RKO (cell line): ENCODE data around the gene PRAC1.

Experiments
- DNase-seq: peaks from one replicate; pipeline ENCODE4 v3.0.0-alpha.2; 2016; ENCODE audit warnings: low spot score

Gene PRAC1

DNA sequence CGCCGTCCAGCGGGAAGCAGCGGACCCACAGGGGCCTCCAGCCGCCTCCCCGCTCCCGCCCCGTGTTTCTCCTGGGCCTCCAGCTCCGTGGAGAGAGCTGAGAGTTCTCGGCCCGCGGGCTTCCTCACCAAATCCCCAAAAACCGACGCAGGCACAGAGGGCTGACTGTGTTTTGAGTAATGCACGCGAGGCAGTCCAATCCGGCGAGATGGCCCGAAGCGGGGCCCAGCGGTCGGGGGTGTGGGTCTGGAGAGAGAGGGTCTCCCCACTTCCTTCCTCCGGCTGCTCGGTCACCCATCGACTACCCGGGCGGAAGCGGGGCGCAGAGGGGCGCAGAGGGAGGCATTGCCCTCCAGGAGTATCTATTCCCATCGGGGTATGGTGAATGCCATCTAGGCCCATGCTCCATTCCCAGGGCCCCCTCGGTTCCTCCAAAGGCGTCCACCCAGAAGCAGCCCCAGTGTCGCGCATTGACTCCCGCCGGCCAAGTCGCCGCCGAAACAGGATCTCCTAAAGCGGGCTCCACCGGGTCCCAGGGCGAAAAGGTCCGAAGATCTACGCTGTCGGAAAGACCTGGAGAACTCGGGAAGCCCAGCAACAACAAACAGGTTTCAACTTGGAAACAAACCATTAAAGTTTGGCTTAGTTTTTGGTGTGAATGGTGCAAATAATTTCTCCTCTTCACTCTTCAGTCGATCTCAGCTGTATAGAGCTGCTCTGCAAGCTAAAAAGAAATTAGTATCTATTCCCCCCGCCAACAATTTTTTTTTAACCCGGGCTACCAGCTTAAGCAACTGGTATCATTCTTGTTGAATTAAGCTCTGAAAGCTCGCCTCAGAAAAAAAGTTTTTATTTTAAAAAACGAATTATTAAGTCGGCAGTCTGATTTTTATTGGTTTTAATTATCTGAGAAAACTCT is 25.4 kb upstream of the PRAC1 start:
- DNase-seq, result no peak

DNA sequence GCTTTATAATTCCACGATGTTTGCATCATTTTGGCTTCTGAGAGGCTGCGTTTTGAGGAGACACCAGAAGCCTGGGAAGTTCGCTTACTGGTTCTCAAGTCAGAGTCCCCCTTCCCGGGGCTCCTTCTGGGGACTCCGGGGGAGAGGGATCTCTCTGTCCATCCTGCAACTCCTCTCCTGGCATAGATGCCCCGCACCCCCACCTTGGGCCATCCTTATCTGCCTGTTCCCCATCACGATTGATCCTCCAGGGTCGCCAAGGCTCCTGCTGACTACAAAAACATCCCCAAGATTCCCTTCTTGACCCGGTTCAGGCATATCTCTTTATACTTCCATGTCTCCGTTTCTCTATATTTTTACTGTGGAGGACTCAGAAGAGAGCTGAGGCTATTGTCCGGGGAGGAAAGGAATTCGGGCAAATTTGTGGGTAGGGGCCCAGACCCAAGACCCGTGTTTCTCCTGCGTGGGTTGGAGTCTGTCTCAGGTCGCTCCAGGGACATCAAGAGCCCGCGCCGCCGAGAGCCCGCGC is 24.7 kb upstream of the PRAC1 start:
- no peak for DNase-seq

DNA sequence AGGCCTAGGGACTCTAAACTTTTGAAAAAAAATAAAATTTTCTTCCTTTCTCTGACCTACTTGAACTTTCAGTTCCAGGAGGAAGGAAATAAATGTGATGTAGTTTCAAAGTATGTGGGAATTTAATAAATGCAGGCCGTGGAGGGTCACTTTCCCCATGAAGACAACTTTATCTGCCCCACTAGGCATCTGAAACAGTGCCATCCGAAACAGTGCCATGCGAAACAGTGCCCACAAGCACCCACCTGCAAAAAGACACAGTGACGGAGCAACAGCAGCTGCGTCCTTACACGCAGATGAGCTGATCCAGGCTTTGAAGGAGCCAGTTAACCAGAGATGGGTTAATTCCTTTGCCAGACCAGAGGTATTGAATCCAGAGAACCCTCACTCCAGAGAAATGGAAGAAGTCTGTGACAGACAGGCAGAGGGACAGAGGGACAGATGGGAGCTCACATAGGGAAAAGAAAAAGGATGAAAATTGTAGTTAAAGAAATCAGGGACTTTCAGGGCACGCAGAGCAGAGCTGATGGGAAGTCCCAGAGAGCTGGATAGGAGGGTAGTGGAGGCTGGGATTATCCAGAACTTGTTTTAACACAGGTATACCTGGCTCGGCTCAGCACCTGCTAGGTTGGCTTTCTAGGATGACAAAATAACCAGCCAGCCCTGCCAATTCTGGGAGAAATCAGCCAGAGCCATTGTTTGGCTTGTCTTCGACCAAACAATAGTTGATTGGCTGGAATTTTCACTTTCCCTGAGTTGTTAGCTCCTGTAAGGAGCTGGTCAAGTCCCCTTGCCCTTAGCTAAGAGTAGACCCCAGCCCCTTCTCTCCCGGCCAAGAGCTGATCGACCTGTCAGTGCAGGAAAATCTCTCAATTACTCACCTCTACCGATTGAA is 23.3 kb upstream of the PRAC1 start:
- DNase-seq, result no peak

DNA sequence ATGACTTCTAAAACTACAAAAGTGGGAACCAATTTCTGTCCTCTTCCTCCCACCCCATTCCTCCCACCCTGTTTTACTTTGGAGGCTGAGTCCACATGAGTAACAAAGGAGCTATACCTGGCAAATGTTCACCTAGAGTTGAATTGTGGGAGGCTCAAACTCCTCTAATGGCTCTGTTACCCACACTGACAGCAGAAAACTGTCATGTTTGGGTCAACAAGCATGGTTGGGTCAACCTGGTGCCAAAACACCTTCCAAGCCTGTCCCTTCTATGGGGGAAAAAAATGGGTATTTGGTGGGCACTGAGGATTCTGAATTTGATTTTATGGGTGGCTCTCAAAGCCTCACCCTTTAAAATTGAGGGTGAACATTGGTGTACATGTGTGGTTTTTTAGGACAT is 18.2 kb upstream of the PRAC1 start:
- no peak for DNase-seq

DNA sequence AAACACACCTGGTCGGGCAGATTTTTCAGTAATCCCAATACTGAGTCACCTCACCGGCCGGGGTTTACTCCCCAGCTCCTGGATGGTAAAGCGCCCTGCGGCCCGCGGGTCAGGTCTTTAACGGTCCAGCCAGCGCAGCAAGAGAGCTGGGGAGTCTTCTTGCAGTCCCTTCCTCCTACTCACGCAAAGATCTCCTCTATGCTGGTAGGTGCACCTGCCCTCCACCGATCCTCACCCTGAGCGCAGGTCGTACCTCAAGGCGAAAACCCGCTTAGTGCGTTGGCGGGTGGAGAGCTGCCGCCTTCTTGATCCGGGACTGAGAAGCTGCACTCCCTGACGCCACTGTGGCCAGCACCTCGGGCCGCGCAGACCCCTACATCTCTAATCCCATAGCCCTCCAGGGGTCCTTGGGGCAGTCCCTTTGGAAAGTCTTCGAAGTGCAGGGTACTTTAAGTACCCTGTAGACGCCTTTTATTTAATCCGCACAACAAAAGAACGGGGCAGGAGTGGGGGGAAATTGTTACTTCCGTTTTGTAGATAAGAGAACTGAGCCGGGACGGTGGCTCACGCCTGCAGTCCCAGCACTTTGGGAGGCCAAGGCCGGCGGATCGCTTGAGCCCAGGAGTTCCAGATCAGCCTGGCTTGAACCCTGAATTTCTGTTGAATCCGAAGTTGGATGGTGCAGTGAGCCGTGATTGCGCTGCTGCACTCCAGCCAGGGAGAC is 16.6 kb upstream of the PRAC1 start:
- no peak for DNase-seq

DNA sequence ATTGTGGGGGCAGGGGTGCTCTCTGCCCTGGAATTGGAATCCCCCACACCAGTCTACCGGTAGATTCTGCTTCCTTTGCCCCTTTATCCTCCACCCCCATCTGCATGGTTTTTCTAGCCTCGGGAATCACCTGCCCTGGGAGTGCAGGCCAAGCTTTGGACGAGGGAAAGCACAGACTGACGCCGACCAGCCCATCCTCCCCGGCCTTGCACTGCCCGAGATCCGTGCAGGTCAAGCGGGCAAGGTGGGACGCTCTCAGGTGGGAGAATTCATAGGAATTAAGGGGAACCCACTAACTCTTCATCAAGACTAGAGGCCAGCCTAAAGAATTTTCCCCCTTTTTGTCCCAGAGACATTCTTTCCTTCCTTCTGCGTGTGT is 16.1 kb upstream of the PRAC1 start:
- DNase-seq, result no peak

DNA sequence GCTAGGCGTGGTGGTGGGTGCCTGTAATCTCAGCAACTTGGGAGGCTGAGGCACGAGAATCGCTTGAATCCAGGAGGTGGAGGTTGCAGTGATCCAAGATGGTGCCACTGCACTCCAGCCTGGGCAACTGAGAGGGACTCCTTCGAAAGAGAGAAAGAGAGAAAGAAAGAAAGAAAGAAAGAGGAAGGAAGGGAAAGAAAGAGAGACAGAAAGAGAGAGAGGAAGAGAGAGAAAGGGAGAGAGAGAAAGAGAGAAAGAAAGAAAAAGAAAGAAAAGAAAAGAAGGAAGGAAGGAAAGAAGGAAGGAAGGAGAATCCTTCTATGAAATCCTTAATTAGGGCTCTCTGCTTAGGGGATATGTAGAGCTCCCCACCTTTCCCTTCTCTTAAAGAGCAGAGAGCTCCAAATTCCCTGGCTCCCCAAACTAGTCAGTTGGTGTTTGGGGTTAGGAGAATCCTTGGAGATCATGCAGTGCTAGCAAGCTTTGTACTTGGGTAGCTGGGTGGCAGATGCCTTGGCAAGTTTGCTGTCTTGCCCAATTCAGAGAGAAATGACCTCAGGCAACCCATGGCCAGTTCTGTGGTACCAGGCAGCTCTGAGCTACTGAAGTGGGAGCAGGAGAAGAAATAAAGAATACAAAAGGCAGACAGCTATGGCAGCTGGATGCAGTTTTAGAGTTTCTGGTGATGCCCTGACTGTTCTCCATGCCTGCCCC is 15.2 kb upstream of the PRAC1 start:
- no peak for DNase-seq

DNA sequence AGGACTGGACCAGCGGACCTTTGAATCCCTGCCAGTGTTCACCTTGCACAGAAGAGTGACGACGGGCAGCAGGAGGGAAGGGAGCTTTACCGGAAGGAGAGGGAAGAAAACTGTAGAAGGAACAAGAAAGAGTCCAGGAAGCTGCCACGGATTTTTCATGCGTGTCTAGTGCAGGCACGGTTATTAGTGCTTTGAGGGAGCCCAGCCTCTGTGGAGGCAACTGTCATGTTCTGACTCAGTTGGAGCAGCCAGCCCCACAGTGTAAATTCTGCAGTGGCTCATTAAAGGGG is 12.7 kb upstream of the PRAC1 start:
- DNase-seq, result no peak

DNA sequence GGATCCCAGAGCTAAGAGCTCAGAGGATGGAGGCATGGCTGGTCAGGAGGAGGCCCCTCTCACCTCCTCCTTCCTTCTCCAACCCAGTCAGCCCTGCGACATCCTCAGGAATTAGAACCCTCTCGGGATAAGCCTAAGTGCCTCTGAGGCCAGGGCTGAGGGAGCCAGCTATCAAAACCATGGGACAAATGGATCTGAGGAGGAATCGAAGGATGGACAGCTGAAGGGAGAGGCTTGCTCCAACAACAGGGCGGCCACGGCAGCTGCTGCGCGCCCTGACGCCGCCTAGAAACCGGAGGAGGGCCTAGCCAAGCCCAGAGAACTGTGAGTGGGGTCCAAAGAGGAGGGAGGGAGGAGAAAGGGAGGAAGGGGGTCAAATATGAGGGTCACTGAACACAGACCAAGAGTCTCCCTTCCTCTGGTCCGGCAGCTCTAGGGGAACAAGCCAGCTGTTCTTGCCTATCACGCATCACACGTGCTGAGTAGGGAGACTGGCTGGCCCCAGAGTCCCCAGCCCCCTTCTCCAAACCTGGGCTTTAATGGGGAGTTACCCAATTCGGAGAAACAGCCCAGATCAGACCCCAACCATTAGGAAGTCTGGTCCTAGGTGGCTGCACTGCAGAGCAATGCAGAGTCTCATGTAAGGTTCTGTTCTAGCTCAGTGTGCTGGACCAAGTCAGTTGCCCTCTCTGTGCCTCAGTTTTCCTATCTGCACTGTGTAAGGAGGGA is 12.2 kb upstream of the PRAC1 start:
- DNase-seq, result no peak

DNA sequence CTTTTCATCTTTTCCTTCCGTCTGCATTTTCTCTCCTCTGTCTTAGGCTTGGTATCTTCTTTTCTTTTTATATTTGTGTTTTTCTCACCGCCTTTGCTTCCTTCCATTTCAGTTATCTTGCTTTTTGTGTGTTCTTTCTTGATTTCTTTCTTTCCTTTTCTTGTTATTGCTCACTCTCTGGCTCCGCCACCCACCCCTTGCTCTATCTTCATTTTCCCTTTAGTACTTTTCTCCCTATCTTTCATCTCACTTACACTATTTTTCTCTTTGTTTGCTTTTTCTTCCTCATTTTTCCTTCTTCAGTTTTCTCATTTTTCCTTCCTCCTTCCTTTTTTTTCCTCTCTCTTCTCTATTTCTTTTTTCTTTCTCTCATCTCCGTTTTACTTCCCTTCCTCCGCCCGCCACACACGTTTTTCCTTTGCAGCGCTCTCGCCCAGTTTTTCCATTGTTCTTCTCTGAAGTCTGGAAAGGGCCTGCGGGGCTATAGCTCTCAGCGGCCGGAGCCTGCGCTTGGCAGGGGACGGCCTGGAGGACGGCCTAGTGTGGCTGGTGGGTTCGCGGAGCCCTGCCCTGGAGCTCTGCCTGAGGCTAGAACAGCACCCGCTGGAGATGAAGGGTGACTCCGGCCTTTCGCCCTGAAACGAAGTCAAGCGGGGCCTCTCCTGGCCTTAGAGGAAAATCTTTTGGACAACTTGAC is 11.5 kb upstream of the PRAC1 start:
- no peak for DNase-seq

DNA sequence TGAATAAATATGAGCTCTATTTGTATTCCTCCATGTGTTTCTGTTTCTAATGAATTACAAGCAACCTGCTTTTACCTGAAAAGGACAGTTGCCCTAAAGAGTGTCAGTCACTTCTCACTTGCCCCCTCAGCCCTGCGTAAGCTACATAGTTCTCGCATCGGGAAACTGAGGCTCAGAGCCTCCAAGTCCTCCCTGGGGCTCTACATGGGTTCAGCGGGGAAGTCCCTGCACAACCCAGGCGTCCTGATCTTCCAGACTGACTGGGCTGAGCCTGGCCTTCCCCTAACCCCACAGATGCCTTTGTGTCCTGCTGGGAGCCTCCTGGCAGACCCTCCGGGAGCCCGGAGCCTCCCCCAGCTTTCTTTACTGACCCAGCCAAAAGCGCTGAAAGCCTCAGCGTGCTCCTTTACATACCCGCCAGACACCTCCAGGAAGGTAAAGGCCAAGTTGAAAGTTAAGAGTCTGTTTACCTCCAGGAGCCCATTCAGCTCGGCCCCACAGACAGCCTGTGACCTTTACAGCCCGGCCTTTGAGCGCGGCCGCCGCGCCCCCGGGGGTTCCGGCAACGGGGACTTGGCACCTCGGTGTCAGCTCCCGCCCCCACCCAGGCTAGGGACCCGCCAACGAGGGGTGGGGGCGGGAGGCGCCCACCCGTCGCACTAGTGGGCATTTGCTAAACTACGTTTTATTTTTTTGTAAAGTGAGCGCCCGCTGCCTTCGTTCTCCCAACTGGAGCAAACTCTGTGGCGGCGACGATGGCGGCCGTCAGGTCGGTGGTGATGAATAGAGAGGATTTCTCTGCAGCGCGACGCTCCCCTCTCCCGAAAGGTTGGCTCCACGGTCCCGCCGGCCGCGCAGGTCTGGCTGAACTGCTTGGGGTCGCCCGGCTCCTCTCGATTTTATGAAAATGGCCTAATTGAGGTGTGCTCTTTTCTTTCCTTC is 10.6 kb upstream of the PRAC1 start:
- no peak for DNase-seq

DNA sequence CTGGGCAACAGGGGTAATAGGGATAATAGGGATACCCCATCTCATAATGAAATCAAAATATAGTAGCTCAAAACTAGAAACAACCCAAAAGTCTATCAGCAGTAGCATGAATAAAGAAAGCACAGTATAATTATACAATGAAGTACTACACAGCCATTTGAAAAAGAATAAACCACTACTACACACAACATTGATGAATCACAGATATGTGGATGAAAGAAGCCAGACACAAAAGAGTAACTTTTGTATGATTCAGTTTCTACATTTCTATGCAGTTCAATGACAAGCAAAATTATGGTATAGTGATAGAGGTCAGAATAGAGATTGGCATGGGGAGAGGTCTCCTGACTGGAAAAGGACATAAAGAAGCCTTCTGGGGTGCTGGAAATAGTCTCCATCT is 9.0 kb upstream of the PRAC1 start:
- DNase-seq, result no peak

DNA sequence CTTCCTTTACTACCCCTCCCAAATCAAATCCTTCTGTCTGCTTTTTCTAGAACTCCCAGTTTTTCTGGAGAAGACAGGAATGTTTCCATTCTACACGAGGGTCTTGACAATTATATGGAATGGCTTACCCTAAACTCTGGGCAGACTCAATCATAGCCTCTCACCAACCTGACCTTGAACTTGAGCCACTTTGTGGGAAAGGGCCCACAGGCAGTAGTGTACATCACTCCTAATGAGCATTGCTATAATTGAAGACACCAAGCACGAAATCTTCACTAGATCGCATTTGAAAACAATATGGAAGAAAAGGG is 7.9 kb upstream of the PRAC1 start:
- no peak for DNase-seq

DNA sequence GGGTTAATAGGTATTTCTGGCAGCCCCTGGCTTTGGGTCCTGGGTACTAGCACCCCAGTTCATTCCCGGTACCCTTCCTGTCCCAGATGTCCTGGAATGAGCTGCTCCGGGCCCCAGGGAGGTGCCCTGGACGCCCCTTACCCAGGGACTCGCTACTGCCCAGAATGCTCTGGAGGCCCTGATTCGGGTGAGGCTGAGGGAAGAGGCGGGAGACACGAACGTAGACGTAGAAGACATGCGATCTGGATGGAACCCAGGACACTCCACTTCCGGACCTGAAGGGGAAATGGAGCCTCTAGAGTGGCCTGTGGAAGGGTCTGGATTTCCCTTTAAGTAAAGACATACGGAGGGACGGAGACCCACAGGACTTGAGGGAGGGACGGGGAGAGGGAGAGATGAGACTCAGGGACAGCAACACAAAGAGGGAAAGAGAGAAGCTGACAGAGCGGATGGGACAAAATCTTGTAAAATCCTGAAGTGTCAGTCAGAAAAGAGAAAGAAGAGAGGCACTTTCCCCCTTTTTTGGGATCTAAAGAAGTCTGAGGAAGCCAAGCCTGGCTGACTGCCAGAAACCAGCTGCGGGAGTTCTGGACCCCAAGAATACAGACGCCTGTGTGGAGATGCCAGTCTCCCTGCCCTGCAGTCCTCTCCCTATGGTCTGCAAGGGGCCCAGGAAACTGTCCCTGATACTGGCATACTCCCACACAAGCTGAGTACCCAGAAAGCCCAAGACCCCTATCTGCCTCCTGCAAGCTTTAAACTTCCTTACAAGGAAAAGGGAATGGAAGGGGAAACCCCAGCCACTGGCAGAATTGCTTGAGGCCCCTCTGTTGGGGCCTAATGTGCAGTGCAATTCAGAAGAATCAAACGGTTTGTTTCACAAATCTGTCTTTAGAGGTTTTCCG is 7.3 kb upstream of the PRAC1 start:
- no peak for DNase-seq

DNA sequence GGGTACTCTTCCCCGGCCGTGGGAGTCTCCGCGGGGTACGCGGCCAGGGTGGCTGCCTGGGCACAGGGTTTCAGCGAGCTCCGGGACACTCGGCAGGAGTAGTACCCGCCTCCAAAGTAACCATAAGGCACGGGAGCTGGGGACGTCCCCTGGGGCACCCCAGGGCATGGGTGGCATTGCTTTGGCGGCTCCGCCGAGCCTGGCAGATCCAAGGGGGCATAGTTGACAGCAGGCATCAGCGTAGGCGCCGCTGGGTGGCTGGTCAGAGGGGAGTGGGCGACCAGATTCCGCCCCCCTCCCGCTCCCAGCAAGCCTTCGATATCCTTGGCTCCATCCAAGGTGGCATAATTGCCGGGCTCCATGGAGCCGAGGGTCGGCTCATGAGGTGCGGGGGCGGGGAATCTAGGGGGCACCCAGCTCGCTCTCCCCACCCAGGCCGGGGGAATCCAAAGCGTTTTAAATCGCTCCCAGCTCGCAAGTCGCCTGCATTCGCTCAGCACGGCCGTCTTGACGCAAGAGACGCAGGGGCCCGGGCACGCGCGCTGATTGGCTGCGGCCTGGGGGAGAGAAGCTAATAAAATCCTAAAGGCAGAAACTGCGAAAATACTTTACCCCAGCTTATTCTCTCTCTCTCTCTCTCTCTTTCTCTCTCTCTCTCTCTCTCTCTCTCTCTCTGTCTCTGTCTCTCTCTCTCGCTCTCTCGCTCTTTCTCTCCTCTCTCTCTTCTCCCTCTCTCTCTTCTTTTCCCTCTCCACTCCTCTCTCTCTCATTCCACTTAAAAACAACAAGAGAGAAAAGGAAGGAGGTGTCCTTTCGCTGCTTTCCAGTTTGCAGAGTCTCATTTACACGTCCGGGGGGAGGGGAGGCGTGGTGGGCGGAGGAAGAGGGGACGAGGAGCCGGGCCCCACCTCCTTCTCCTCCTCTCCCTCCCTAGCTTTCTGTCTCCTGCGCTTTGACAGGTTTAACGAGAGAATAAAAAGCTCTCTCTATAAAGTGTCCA is 6.2 kb upstream of the PRAC1 start, which contains the start of gene HOXB13:
TSS of gene HOXB13 (minus strand) at position 519 of the 1,000 bp plus-strand sequence. CDS start at position 362, 157 bp downstream.
- DNase-seq, result peak; percentile 83

DNA sequence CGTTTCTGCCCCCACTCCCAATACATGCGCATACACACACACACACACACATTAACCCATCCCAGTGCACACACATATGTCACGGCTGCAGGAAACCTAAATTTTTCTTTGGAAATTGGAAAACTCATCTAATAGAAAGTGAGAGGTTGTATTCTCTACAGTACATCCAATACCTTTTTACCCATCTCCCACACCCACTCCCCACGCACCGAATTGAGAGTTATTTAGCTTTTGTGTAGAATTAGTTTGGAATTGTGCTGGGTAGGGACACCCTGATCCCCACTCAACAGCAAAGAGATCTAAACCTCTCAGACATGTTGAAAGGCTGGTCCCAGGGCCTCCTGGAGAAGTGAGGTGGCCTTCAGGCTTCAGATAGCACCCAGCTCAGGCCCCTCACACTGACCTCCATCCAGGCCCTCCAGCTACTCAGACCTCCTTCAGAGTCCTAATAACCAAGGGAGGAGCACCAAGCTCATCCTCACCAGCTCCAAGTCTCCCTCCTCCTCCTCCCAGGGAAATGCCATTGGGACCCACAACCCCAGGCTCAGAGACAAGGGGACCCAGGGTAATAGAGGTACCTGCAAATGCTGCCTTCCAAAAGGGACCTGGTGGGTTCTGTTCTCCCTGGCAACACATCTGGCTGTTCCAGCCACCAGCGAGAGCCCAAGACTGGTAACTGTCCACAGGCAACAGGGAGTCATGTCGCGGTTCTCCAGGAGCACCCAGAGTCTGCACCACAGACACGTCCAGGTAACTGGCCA is 5.3 kb upstream of the PRAC1 start:
- DNase-seq, result peak; percentile 8
